Loucy (cell line): Measurements from ENCODE around the gene EDAR.

Experiments used
- CTCF ChIP-seq: fragments of 200-600 bp; sonication (generic); conservative IDR thresholded peaks from 2 replicates; pipeline ENCODE4 v1.5.1; 2014; ENCODE audit warnings: mild to moderate bottlenecking, antibody characterized with exemption, low read length
- EZH2phosphoT487 ChIP-seq: fragments of 200-600 bp; IDR thresholded peaks from 2 replicates; pipeline ENCODE4 v1.6.1; 2018; ENCODE audit warnings: antibody characterized with exemption, mild to moderate bottlenecking, moderate library complexity, borderline replicate concordance

GRCh38 chr2:108960006-108960405 lies 29.0 kb downstream of the EDAR start:
- TF ChIP-seq CTCF, result peak; percentile 40
- TF ChIP-seq EZH2phosphoT487, result no peak
